ENCODE results near the gene SCGB1D1. TPM values are rescaled to one million over a fixed set of nuclear protein-coding genes. Genes with fewer than 3 reads are reported as not detected.
A peak's percentile ranks its signal among the peaks of the same experiment; 100 is the strongest.

Gene SCGB1D1
- total and polyA plus RNA-seq, 12 donors = not detected

GRCh38 chr11:62153617-62154016 lies 36.4 kb upstream of the SCGB1D1 start:
- Histone ChIP-seq H3K36me3 (peaks cover 0 to 43% (median 10%) of the 10 kb centered on the region in 9 donors), H3K27ac (no peak overlapping the region), H3K27me3 (no peaks in the 10 kb centered on the region), H3K4me1 (peaks cover 0 to 30% (median 0%) of the 10 kb centered on the region in 9 donors), H3K9me3 (no peaks in the 10 kb centered on the region), H3K4me3 (no peak overlapping the region)
- intact Hi-C loops (cut with DNase I) = no loop called here
- DNase-seq = no peak
- TF ChIP-seq CTCF (IDR thresholded peaks at IDR 0.05) = no peak
- ATAC-seq = no peak
- 81 to 82% methylated on average over 3 of the region's 3 CpGs for WGBS, 2 donors

- Histone ChIP-seq H3K4me3 (no peak overlapping the region), H3K27me3 (no peaks in the 10 kb centered on the region), H3K36me3 (peaks cover 0 to 4% (median 0%) of the 10 kb centered on the region in 9 donors), H3K27ac (no peak overlapping the region), H3K4me1 (peaks cover 0 to 19% (median 0%) of the 10 kb centered on the region in 9 donors), H3K9me3 (peaks cover 0 to 11% (median 0%) of the 10 kb centered on the region in 11 donors)
- DNase-seq (no peak), ATAC-seq (peak in 1 of 8 donors; percentile 41)
- intact Hi-C loops (cut with DNase I) = no loop called here
- WGBS, 2 donors = 48 to 52% methylated on average over 6 of the region's 6 CpGs
- TF ChIP-seq CTCF (IDR thresholded peaks at IDR 0.05) = no peak
Measured at GRCh38 chr11:62157603-62158002, 32.4 kb upstream of the SCGB1D1 start.

- no peak for ATAC-seq
- H3K9me3 ChIP-seq = peaks cover 0 to 7% (median 0%) of the 10 kb centered on the region in 11 donors
Measured at GRCh38 chr11:62166371-62166770, 23.6 kb upstream of the SCGB1D1 start.

GRCh38 chr11:62169448-62169847 lies 20.6 kb upstream of the SCGB1D1 start:
- Histone ChIP-seq H3K27me3 (peaks cover 0 to 32% (median 11%) of the 10 kb centered on the region in 7 donors), H3K27ac (peak overlapping the region in 6 of 10 donors; percentile 41 to 59 (median 56)), H3K36me3 (no peaks in the 10 kb centered on the region), H3K9me3 (peaks cover 0 to 6% (median 0%) of the 10 kb centered on the region in 11 donors), H3K4me3 (no peak overlapping the region), H3K4me1 (peaks cover 0 to 26% (median 7%) of the 10 kb centered on the region in 9 donors)
- 51 to 60% methylated on average over 10 of the region's 10 CpGs for WGBS, 2 donors
- intact Hi-C loops (cut with DNase I) = no loop called here
- no peak for TF ChIP-seq CTCF (IDR thresholded peaks at IDR 0.05)
- DNase-seq = peak in 1 of 2 donors; percentile 63
- ATAC-seq = peak; percentile 26 to 62 (median 49)

More at GRCh38 chr11:62166371-62166770, 23.6 kb upstream of the SCGB1D1 start:
- Histone ChIP-seq H3K27me3 (peaks cover 0 to 13% (median 0%) of the 10 kb centered on the region in 7 donors), H3K4me3 (no peak overlapping the region), H3K4me1 (peaks cover 0 to 18% (median 5%) of the 10 kb centered on the region in 9 donors), H3K27ac (no peak overlapping the region), H3K36me3 (no peaks in the 10 kb centered on the region)
- no peak for TF ChIP-seq CTCF (IDR thresholded peaks at IDR 0.05)
- intact Hi-C loops (cut with DNase I) = no loop called here
- no peak for DNase-seq
- 79 to 82% methylated on average over 10 of the region's 10 CpGs for WGBS, 2 donors

All from heart right ventricle (tissue), 16 donors.